ENCODE measurements around the gene ISCU.

Gene ISCU

GRCh38 chr12:108578264-108578663, 15.9 kb downstream of the ISCU start:
- DNase-seq (ENCODE audit: low read depth) = no peak
- no peak overlapping the region for H3K4me3 ChIP-seq (ENCODE audit: low read length)
- no peak for TF ChIP-seq CTCF (conservative IDR thresholded peaks at IDR 0.05; ENCODE audit: low read length)

DNA sequence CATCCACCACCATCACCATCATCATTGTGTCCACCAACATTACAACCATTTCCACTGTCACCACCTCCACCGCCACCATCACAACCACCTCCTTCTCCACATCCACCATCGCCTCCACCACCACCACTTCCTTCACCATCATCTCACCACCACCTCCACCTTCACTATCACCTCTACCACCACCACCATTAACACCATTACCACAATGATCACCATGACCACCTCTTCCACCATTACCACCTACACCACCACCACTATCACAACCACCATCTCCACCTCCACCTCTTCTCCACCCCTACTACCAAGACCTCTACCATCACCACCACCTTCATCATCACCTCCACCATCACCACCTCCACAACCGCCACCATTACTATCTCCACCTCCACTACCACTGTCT, 16.4 kb downstream of the ISCU start:
- no peak overlapping the region for H3K4me3 ChIP-seq (ENCODE audit: low read length)
- no peak for TF ChIP-seq CTCF (conservative IDR thresholded peaks at IDR 0.05; ENCODE audit: low read length)
- DNase-seq (ENCODE audit: low read depth) = no peak

DNA sequence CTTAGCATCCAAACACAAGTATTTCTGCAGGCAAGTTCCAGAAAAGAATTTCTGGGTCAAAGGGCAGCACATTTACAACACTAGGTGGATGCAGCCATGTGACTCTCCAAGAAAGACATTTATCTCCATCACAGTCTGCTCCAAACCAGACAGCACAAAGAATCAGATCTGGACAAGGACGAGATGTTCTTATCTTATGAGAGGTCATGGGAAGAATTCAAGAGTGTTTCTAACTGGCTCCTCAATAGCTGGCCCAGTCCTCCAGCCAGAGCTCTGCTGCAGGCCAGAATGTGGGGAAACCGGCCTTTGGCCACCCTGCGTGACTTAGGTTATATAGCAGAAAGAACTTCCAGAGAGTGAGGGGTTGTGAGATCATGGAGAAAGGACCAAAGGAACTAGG, 18.1 kb downstream of the ISCU start:
- no peak overlapping the region for H3K4me3 ChIP-seq (ENCODE audit: low read length)
- no peak for DNase-seq (ENCODE audit: low read depth)
- TF ChIP-seq CTCF (conservative IDR thresholded peaks at IDR 0.05; ENCODE audit: low read length) = no peak

DNA sequence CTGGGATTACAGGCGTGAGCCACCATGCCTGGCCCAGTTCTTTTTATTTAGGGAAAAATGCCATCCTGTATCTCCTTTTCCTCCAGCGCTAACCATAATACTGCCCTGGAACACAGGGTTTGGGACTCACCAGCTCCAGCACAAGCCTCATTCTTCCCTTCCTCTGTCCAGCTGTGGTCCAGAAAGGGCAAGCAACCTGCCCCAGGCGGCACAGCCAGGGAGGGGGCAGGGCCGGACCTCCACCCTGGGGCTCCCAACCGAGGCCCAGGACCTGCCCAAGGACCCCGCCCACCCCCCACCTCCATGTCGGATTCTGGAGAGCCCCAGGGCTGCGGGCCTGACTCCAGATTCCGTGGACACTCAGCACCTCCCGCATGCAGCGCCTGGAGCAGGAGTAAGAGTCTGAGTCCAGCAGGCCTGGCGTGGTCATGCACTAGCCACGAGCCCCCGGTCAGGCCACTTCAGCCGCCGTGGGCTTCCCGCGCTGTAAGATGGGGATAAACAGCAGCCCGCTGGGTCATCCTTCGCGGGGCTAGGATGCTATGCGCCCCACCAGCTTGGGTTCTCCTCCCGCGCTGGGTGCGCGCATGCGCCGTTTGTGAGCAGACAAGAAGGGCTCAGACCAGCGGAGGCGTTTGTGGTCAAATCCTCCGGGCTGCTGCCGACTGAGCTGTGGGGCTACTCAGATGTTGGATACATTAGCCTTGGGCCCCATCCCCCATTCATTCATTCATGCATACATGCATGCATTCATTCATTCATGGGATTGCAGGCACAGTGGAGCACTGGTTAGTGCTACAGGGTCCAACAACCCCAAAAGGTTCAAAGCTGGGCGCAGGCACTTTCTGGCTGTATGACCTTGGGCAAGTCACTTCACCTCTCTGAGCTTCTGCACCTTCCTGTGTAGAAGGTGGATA, 19.2 kb downstream of the ISCU start:
- TF ChIP-seq CTCF (conservative IDR thresholded peaks at IDR 0.05; ENCODE audit: low read length) = no peak
- DNase-seq (ENCODE audit: low read depth) = no peak
- H3K4me3 ChIP-seq (ENCODE audit: low read length) = no peak overlapping the region

- DNase-seq (ENCODE audit: low read depth) = no peak
- no peak for TF ChIP-seq CTCF (conservative IDR thresholded peaks at IDR 0.05; ENCODE audit: low read length)
- no peak overlapping the region for H3K4me3 ChIP-seq (ENCODE audit: low read length)
Measured at GRCh38 chr12:108582509-108582908, 20.1 kb downstream of the ISCU start.

GRCh38 chr12:108582978-108583770, 20.8 kb downstream of the ISCU start:
- no peak for DNase-seq (ENCODE audit: low read depth)
- TF ChIP-seq CTCF (conservative IDR thresholded peaks at IDR 0.05; ENCODE audit: low read length) = no peak
- H3K4me3 ChIP-seq (ENCODE audit: low read length) = no peak overlapping the region

All from AG10803 (cell line).